Prostate gland (tissue), 2 donors: ENCODE data around the gene HAPLN3. TPM values are rescaled to one million over a fixed set of nuclear protein-coding genes. Genes with fewer than 3 reads are reported as not detected.

Source experiments
- DNase-seq: peaks from one replicate; pipeline ENCODE4 v3.0.0-alpha.2; 2019; ENCODE audit warnings: low spot score
- H3K27ac ChIP-seq, 2 donors: fragments of 200-600 bp; sonication (generic); 2 replicates each; pipeline ENCODE4 v1.5.1; 2017 to 2019
- H3K27me3 ChIP-seq: fragments of 200-600 bp; sonication (generic); replicated peaks from 2 replicates; pipeline ENCODE4 v1.5.1; 2019; ENCODE audit not compliant: insufficient read depth
- H3K36me3 ChIP-seq, 2 donors: fragments of 200-600 bp; sonication (generic); 1 replicate in 1 of 2; 2 replicates in 1 of 2; pipeline versions ENCODE4 v1.5.1 to v1.8.1; 2017 to 2019
- H3K4me1 ChIP-seq: fragments of 200-600 bp; sonication (generic); replicated peaks from 2 replicates; pipeline ENCODE4 v1.5.1; 2019
- H3K4me3 ChIP-seq, 2 donors: fragments of 200-600 bp; sonication (generic); 2 replicates each; pipeline ENCODE4 v1.5.1; 2017 to 2019
- H3K9me3 ChIP-seq: fragments of 200-600 bp; sonication (generic); 2 replicates; pipeline ENCODE4 v1.5.1; 2017
- CTCF ChIP-seq, 4 experiments: fragments of 200-600 bp in 2 of 4; fragments of 450-650 bp in 2 of 4; sonication (generic) in 2 of 4; IDR thresholded peaks; 1 replicate in 3 of 4; 2 replicates in 1 of 4; pipeline ENCODE4 v1.5.1; 2016 to 2019; ENCODE audit warnings: antibody characterized with exemption in 4 of 4, mild to moderate bottlenecking in 2 of 4, moderate library complexity in 2 of 4
- POLR2A ChIP-seq: fragments of 450-650 bp; IDR thresholded peaks from one replicate; pipeline ENCODE4 v1.6.1; 2016; ENCODE audit warnings: antibody characterized with exemption, mild to moderate bottlenecking
- POLR2AphosphoS5 ChIP-seq: sonication (generic); formaldehyde crosslinking; IDR thresholded peaks from one replicate; pipeline ENCODE4 v1.6.1; 2017; ENCODE audit warnings: antibody characterized with exemption
- WGBS: methylation state at CpG from one replicate; pipeline ENCODE4 v1.1.5; 2018; 5-methylcytosine and 5-hydroxymethylcytosine counted together
- intact Hi-C: fragments of 100-400 bp; cut with DNase I; formaldehyde crosslinking; loops from one replicate; pipeline ENCODE4 v1.14.2; 2022
- total RNA-seq, 2 donors: library from RNA; depleted of rRNA; stranded (reverse); fragments of >200 nt; gene quantifications; one replicate each; pipeline ENCODE4 v1.1.0, GENCODE V29; 2016

HAPLN3 gene
- total RNA-seq, 2 donors from 2014 or later = 2.7 to 5.6 TPM

DNA sequence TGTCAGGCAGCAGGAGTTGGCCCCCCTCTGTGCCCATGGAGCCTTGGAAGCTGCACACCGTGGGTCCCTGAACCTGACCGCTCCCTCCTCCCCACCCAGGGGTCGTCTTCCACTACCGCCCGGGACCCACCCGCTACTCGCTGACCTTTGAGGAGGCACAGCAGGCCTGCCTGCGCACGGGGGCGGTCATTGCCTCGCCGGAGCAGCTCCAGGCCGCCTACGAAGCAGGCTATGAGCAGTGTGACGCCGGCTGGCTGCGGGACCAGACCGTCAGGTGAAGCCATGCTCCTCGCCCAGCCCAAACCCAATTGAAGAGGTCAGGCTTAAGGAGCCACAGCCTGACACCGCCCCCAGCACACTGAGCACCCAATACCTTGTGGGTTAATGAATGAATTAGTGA, 48.2 kb downstream of the HAPLN3 start:
- H3K36me3 ChIP-seq = no peaks in the 10 kb centered on the region
- TF ChIP-seq POLR2A (no peak), CTCF (IDR thresholded peaks at IDR 0.05) (no peak), POLR2AphosphoS5 (no peak)
- H3K4me1 ChIP-seq = no peaks in the 10 kb centered on the region
- DNase-seq = no peak
- H3K9me3 ChIP-seq = no peaks in the 10 kb centered on the region
- no peaks in the 10 kb centered on the region for H3K27me3 ChIP-seq
- no peak overlapping the region for H3K4me3 ChIP-seq
- 80% methylated on average over 20 of the region's 20 CpGs for WGBS
- no peak overlapping the region for H3K27ac ChIP-seq
- intact Hi-C loops = no loop called here

- Histone ChIP-seq H3K27ac (no peak overlapping the region), H3K4me3 (no peak overlapping the region), H3K36me3 (no peaks in the 10 kb centered on the region), H3K9me3 (no peaks in the 10 kb centered on the region), H3K4me1 (no peaks in the 10 kb centered on the region), H3K27me3 (no peaks in the 10 kb centered on the region)
- intact Hi-C loops = no loop called here
- no peak for DNase-seq
- TF ChIP-seq POLR2A (no peak), CTCF (IDR thresholded peaks at IDR 0.05) (no peak), POLR2AphosphoS5 (no peak)
- 90% methylated on average over 15 of the region's 15 CpGs for WGBS
These were observed 49.7 kb downstream of the HAPLN3 start for GRCh38 chr15:88845616-88846015.

DNA sequence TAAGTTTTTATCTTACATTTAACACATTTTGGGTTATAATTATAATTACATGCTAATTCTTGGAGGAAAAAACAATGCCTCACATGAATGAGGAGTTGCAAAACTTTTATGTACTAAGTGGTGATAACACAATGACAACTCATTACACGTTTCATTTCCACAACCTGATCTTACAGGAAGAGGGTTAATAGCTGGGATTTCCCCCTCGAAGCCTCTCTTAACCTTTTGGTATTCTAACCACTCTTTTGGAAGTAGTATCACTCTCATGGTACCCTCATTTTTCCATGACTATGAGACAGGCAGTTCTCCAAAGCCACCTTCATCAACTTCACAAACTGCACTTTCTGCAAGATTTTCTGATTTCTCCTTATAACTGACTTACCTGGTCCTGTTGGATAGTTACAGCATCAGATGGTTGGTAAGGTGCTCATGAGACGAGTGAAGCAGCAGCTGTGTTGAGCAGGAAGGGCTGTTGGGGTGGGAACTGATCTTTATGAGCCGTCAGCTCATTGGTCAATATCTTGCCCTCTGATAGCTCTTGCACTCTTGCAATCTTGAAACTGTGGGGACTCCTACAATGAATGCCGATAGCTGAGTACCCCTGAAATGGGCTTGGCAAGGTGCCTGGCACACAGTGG, 50.5 kb downstream of the HAPLN3 start:
- H3K36me3 ChIP-seq = no peaks in the 10 kb centered on the region
- no peaks in the 10 kb centered on the region for H3K4me1 ChIP-seq
- H3K27ac ChIP-seq = no peak overlapping the region
- WGBS = 44% methylated on average over 5 of the region's 5 CpGs
- H3K27me3 ChIP-seq = no peaks in the 10 kb centered on the region
- H3K9me3 ChIP-seq = no peaks in the 10 kb centered on the region
- no peak for TF ChIP-seq CTCF (IDR thresholded peaks at IDR 0.05)
- no peak for TF ChIP-seq POLR2AphosphoS5
- no peak for TF ChIP-seq POLR2A
- no peak overlapping the region for H3K4me3 ChIP-seq
- intact Hi-C loops = no loop called here
- no peak for DNase-seq

- Histone ChIP-seq H3K9me3 (no peaks in the 10 kb centered on the region), H3K36me3 (no peaks in the 10 kb centered on the region), H3K4me3 (no peak overlapping the region), H3K27ac (no peak overlapping the region), H3K27me3 (no peaks in the 10 kb centered on the region), H3K4me1 (no peaks in the 10 kb centered on the region)
- intact Hi-C loops = no loop called here
- 92% methylated on average over 20 of the region's 21 CpGs for WGBS
- TF ChIP-seq POLR2AphosphoS5 (no peak), CTCF (IDR thresholded peaks at IDR 0.05) (no peak), POLR2A (no peak)
- DNase-seq = no peak
These were observed 52.0 kb downstream of the HAPLN3 start for GRCh38 chr15:88843334-88843733.

DNA sequence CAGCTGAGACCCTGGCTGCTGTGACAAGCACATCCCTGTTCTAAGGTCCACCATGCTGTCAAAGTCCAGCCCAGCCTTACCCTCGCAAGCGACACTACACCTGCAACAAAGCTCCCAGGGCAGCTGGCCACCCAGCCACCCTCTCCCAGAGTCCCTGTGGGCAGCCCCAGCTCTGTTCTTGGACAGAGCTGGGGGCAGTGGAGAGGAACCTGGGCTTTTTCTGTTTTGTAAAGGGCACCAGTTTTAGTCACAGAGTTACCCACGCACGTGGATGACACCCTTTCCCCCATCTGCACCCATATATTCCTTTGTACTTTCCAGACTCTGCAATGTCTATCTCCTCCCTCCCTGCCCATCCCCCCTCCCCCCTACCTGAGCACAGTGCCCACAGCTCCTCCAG, 53.2 kb downstream of the HAPLN3 start:
- intact Hi-C loops = no loop called here
- 79% methylated on average over 4 of the region's 4 CpGs for WGBS

More for the DNA sequence above, 53.2 kb downstream of the HAPLN3 start:
- Histone ChIP-seq H3K9me3 (no peaks in the 10 kb centered on the region), H3K4me1 (no peaks in the 10 kb centered on the region), H3K27me3 (no peaks in the 10 kb centered on the region), H3K4me3 (no peak overlapping the region), H3K36me3 (no peaks in the 10 kb centered on the region), H3K27ac (no peak overlapping the region)
- TF ChIP-seq POLR2AphosphoS5 (no peak), POLR2A (no peak), CTCF (IDR thresholded peaks at IDR 0.05) (no peak)
- no peak for DNase-seq
